ENCODE measurements around the gene DLGAP1. TPM values are rescaled to one million over a fixed set of nuclear protein-coding genes. Genes with fewer than 3 reads are reported as not detected.

DLGAP1 gene
- total RNA-seq, 1 experiment from 2014 or later = 0.39 TPM

GRCh38 chr18:4233468-4233867, 221.6 kb downstream of the DLGAP1 start:
- H3K4me1 ChIP-seq (ENCODE audit: control insufficient read depth in 1 of 2, insufficient read depth in 2 of 2, low read length in 2 of 2) = no peaks in the 10 kb centered on the region
- no peak overlapping the region for H2AFZ ChIP-seq (ENCODE audit: low read depth, low read length, poor library complexity, severe bottlenecking)
- RAD21 ChIA-PET (ENCODE audit: low non-redundant PET in 1 of 2, low total read pairs in 2 of 2, uncharacterized antibody in 2 of 2, unreplicated experiment in 2 of 2) = no interaction called here
- H3K36me3 ChIP-seq (ENCODE audit: control insufficient read depth in 1 of 2, insufficient read depth in 2 of 2, low read length in 2 of 2) = no peaks in the 10 kb centered on the region
- H3K9ac ChIP-seq (ENCODE audit: low read length) = no peak overlapping the region
- H3K79me2 ChIP-seq (ENCODE audit: insufficient read depth, low read length) = no peaks in the 10 kb centered on the region
- POLR2A ChIA-PET = no interaction called here
- BruUV-seq (replicated peaks) = no TSS peak
- ATAC-seq = no peak
- no peaks in the 10 kb centered on the region for H3K9me2 ChIP-seq (ENCODE audit: insufficient read depth)
- H3K4me2 ChIP-seq (ENCODE audit: low read length) = no peak overlapping the region
- CTCF ChIA-PET = no interaction called here
- H4K20me1 ChIP-seq (ENCODE audit: insufficient read depth) = no peaks in the 10 kb centered on the region; the same call in 1 of the 2 replicates
- H3K27ac ChIP-seq (ENCODE audit: low read depth, low read length) = no peak overlapping the region
- no peaks in the 10 kb centered on the region for H3K27me3 ChIP-seq (ENCODE audit: insufficient read depth, low read length)
- no peak for TF ChIP-seq TCF7L2 (IDR thresholded peaks at IDR 0.05; ENCODE audit: borderline replicate concordance, extremely low read depth, insufficient read depth, insufficient read length)
- no peak for TF ChIP-seq FOSL1 (IDR thresholded peaks at IDR 0.05; ENCODE audit: low read depth)
- TF ChIP-seq EZH2 (IDR thresholded peaks at IDR 0.05) = no peak
- TF ChIP-seq MAX (IDR thresholded peaks at IDR 0.05) = no peak
- no peak for TF ChIP-seq SP1 (IDR thresholded peaks at IDR 0.05; ENCODE audit: low read depth)
- TF ChIP-seq CEBPB (IDR thresholded peaks at IDR 0.05; ENCODE audit: low read depth) = no peak
- no peak for TF ChIP-seq POLR2A (IDR thresholded peaks at IDR 0.05; ENCODE audit: borderline replicate concordance, extremely low read depth, insufficient read depth, insufficient read length)
- no peak for TF ChIP-seq JUND (IDR thresholded peaks at IDR 0.05)
- no peak for TF ChIP-seq EZH2phosphoT487 (IDR thresholded peaks at IDR 0.05; ENCODE audit: borderline replicate concordance)
- TF ChIP-seq ZFX (IDR thresholded peaks at IDR 0.05) = no peak
- TF ChIP-seq ATF3 (IDR thresholded peaks at IDR 0.05) = no peak
- TF ChIP-seq SRF (IDR thresholded peaks at IDR 0.05; ENCODE audit: low read depth) = no peak
- no peak for TF ChIP-seq CBX3 (IDR thresholded peaks at IDR 0.05; ENCODE audit: low read depth)
- no peak for TF ChIP-seq RAD21 (IDR thresholded peaks at IDR 0.05; ENCODE audit: low read depth)
- TF ChIP-seq SIN3A (IDR thresholded peaks at IDR 0.05; ENCODE audit: low read depth) = no peak
- H3K9me3 ChIP-seq (ENCODE audit: control insufficient read depth in 1 of 2, insufficient read depth in 1 of 2, low read depth in 1 of 2, low read length in 2 of 2) = peaks cover 0 to 20% of the 10 kb centered on the region in 2 experiments; a peak in 2 of 4 replicates
- no peak for DNase-seq (ENCODE audit: low read depth, low spot score)
- H3K4me3 ChIP-seq (replicated peaks in 1 of 2; ENCODE audit: low read depth in 1 of 2, low read length in 2 of 2) = no peak overlapping the region
- intact Hi-C loops (cut with micrococcal nuclease) = no loop called here

All from HCT116 (cell line).